SK-N-SH (cell line): Measurements from ENCODE around the gene FNDC3B. TPM values are rescaled to one million over a fixed set of nuclear protein-coding genes. Genes with fewer than 3 reads are reported as not detected.

Experiments
- CTCF ChIA-PET: fragments of 300-600, 350-600 bp; formaldehyde crosslinking; extraction: SDS; loops from one replicate; lab custom pipeline; 2021; lab: Yijun Ruan, JAX
- POLR2A ChIA-PET: fragments of 350-600 bp; sonication (Branson Sonifier 250); formaldehyde crosslinking; extraction: SDS; loops from one replicate; lab custom pipeline; 2020; ENCODE audit warnings: antibody characterized with exemption, inconsistent platforms; lab: Yijun Ruan, JAX
- DNase-seq: peaks from one replicate; pipeline ENCODE4 v3.0.0; 2012
- H2AFZ ChIP-seq: fragments of 200-600 bp; sonication (generic); 2 replicates; pipeline ENCODE4 v1.8.1; 2016; ENCODE audit warnings: antibody characterized with exemption, mild to moderate bottlenecking, low read depth
- H3F3A ChIP-seq: fragments of 200-600 bp; sonication (generic); replicated peaks from 2 replicates; pipeline ENCODE3; 2016; ENCODE audit warnings: antibody characterized with exemption, mild to moderate bottlenecking; ENCODE audit not compliant: insufficient read depth
- H3K27ac ChIP-seq, 2 experiments: fragments of 200-500 bp in 1 of 2; fragments of 200-600 bp in 1 of 2; sonication (Bioruptor generic) in 1 of 2; sonication (generic), shearing (Covaris generic) in 1 of 2; 2 replicates each; pipeline versions ENCODE4 v1.5.1 to v1.6.1; 2014 to 2016; ENCODE audit warnings: low read depth in 2 of 2, inconsistent platforms in 1 of 2, low read length in 1 of 2, mild to moderate bottlenecking in 1 of 2, mixed read lengths in 1 of 2
- H3K27me3 ChIP-seq: fragments of 200-600 bp; sonication (generic), shearing (Covaris generic); 2 replicates; pipeline ENCODE4 v1.6.1; 2016; ENCODE audit warnings: mixed run types; ENCODE audit not compliant: insufficient read depth
- H3K36me3 ChIP-seq, 2 experiments: fragments of 200-500 bp in 1 of 2; fragments of 200-600 bp in 1 of 2; sonication (Bioruptor generic) in 1 of 2; sonication (generic) in 1 of 2; replicated peaks in 1 of 2; 2 replicates each; pipeline versions ENCODE3 to v1.5.1; 2014 to 2016; ENCODE audit warnings: low read length in 1 of 2, mild to moderate bottlenecking in 1 of 2; ENCODE audit not compliant: insufficient read depth in 2 of 2, control insufficient read depth in 1 of 2
- H3K4me1 ChIP-seq, 2 experiments: fragments of 200-500 bp in 1 of 2; fragments of 200-600 bp in 1 of 2; sonication (Bioruptor generic) in 1 of 2; sonication (generic), shearing (Covaris generic) in 1 of 2; 2 replicates each; pipeline versions ENCODE4 v1.5.1 to v1.6.1; 2014 to 2016; ENCODE audit warnings: low read depth in 1 of 2, low read length in 1 of 2, mixed run types in 1 of 2; ENCODE audit not compliant: insufficient read depth in 2 of 2, control insufficient read depth in 1 of 2
- H3K4me2 ChIP-seq: fragments of 200-600 bp; sonication (generic), shearing (Covaris generic); 2 replicates; pipeline ENCODE4 v1.6.1; 2017; ENCODE audit warnings: mixed run types
- H3K4me3 ChIP-seq, 2 experiments: fragments of 200-500 bp in 1 of 2; fragments of 200-600 bp in 1 of 2; sonication (Bioruptor generic) in 1 of 2; sonication (generic), shearing (Covaris generic) in 1 of 2; 2 replicates each; pipeline versions ENCODE4 v1.5.1 to v1.8.1; 2014 to 2016; ENCODE audit warnings: low read depth in 2 of 2, inconsistent platforms in 1 of 2, low read length in 1 of 2, mild to moderate bottlenecking in 1 of 2, mixed read lengths in 1 of 2, moderate library complexity in 1 of 2
- H3K79me2 ChIP-seq: fragments of 200-600 bp; sonication (generic); 2 replicates; pipeline ENCODE4 v1.8.1; 2017; ENCODE audit warnings: mild to moderate bottlenecking; ENCODE audit not compliant: insufficient read depth
- H3K9ac ChIP-seq: fragments of 200-600 bp; sonication (generic); 2 replicates; pipeline ENCODE4 v1.6.1; 2017; ENCODE audit warnings: mixed run types
- H3K9me2 ChIP-seq: fragments of 200-600 bp; sonication (generic); 2 replicates; pipeline ENCODE4 v1.6.1; 2017; ENCODE audit warnings: mixed run types
- H3K9me3 ChIP-seq: fragments of 200-600 bp; sonication (generic); 2 replicates; pipeline ENCODE4 v1.6.1; 2017; ENCODE audit warnings: mixed run types, mild to moderate bottlenecking, moderate library complexity
- H4K20me1 ChIP-seq: fragments of 200-600 bp; sonication (generic); 2 replicates; pipeline ENCODE4 v1.6.1; 2017; ENCODE audit warnings: mild to moderate bottlenecking, mixed run types; ENCODE audit not compliant: insufficient read depth
- EP300 ChIP-seq, 2 experiments: IDR thresholded peaks; 2 replicates each; pipeline versions ENCODE4 v1.4.0 to v1.6.1; 2012; ENCODE audit warnings: borderline replicate concordance in 1 of 2, low read depth in 1 of 2, low read length in 1 of 2
- FOSL2 ChIP-seq: IDR thresholded peaks from 2 replicates; pipeline ENCODE4 v1.4.0; 2012; ENCODE audit warnings: low read depth, mild to moderate bottlenecking, moderate library complexity, borderline replicate concordance
- GABPA ChIP-seq: IDR thresholded peaks from 2 replicates; pipeline ENCODE4 v1.4.0; 2012; ENCODE audit warnings: low read depth, mild to moderate bottlenecking
- JUND ChIP-seq: IDR thresholded peaks from 2 replicates; pipeline ENCODE4 v1.4.0; 2012
- MAX ChIP-seq: IDR thresholded peaks from 2 replicates; pipeline ENCODE4 v1.4.0; 2012; ENCODE audit warnings: low read depth
- MEF2A ChIP-seq: IDR thresholded peaks from 2 replicates; pipeline ENCODE4 v1.4.0; 2012; ENCODE audit warnings: low read depth, borderline replicate concordance
- NFIC ChIP-seq: IDR thresholded peaks from 2 replicates; pipeline ENCODE4 v1.4.0; 2012; ENCODE audit warnings: borderline replicate concordance
- PBX3 ChIP-seq: IDR thresholded peaks from 2 replicates; pipeline ENCODE4; 2012
- RCOR1 ChIP-seq: fragments of 150-350 bp; IDR thresholded peaks from 2 replicates; pipeline ENCODE4 v1.6.1; 2017; ENCODE audit warnings: antibody characterized with exemption, low read length
- SIN3A ChIP-seq: IDR thresholded peaks from 2 replicates; pipeline ENCODE4 v1.6.1; 2012; ENCODE audit warnings: low read depth, mild to moderate bottlenecking, low read length, moderate library complexity, borderline replicate concordance
- SMC3 ChIP-seq: IDR thresholded peaks from 2 replicates; pipeline ENCODE4 v1.6.1; 2012; ENCODE audit warnings: low read depth, low read length, improper control_type of control experiment
- TCF12 ChIP-seq: IDR thresholded peaks from 2 replicates; pipeline ENCODE4 v1.4.0; 2012
- TEAD4 ChIP-seq: IDR thresholded peaks from 2 replicates; pipeline ENCODE4 v1.4.0; 2012; ENCODE audit warnings: mild to moderate bottlenecking, borderline replicate concordance; ENCODE audit not compliant: insufficient read depth
- USF2 ChIP-seq: fragments of 150-350 bp; IDR thresholded peaks from 2 replicates; pipeline ENCODE4 v1.6.1; 2017; ENCODE audit warnings: antibody characterized with exemption, low read length, low read depth, borderline replicate concordance
- ZBTB33 ChIP-seq: IDR thresholded peaks from 2 replicates; pipeline ENCODE4 v1.4.0; 2012; ENCODE audit warnings: low read depth, borderline replicate concordance
- WGBS: methylation state at CpG from one replicate; pipeline ENCODE4 v1.1.6; 2017; ENCODE audit warnings: low lambda C conversion rate; 5-methylcytosine and 5-hydroxymethylcytosine counted together
- polyA plus RNA-seq, 3 experiments: library from polyadenylated mRNA; depleted of rRNA; stranded (reverse); fragments of >200 nt; gene quantifications; 2 replicates each; pipeline ENCODE4 v1.2.3, GENCODE V29; 2012

FNDC3B gene
- polyA plus RNA-seq, 1 of the 3 experiments (the other 2 are of a cell fraction), result 10.4 TPM

- Histone ChIP-seq H3K27ac (peak overlapping the region in 1 of 2 experiments; percentile 96; a peak in 2 of 4 replicates), H3K27me3 (no peaks in the 10 kb centered on the region), H3K4me2 (no peak overlapping the region), H3K9ac (peak overlapping the region; percentile 0; the same call in 1 of the 2 replicates), H4K20me1 (no peaks in the 10 kb centered on the region), H3K79me2 (peaks cover 87% of the 10 kb centered on the region), H2AFZ (no peak overlapping the region), H3K4me3 (no peak overlapping the region), H3K4me1 (peaks cover 37 to 71% of the 10 kb centered on the region in 2 experiments), H3F3A (peaks cover 51% of the 10 kb centered on the region), H3K9me3 (no peaks in the 10 kb centered on the region), H3K9me2 (no peaks in the 10 kb centered on the region), H3K36me3 (peaks cover 0 to 20% of the 10 kb centered on the region in 2 experiments)
- POLR2A ChIA-PET, result no interaction called here
- no peak for DNase-seq
- CTCF ChIA-PET, result no interaction called here
- TF ChIP-seq FOSL2, result no peak
- no peak for TF ChIP-seq JUND
- no peak for TF ChIP-seq MEF2A
- no peak for TF ChIP-seq TEAD4
- TF ChIP-seq SIN3A, result no peak
- TF ChIP-seq EP300 (IDR thresholded peaks at IDR 0.05; ENCODE audit: borderline replicate concordance in 1 of 2, low read depth in 1 of 2, low read length in 1 of 2), result no peak
- no peak for TF ChIP-seq MAX
- no peak for TF ChIP-seq RCOR1
- no peak for TF ChIP-seq USF2
- TF ChIP-seq GABPA, result no peak
- TF ChIP-seq ZBTB33, result no peak
- 95% methylated on average over 1 of the region's 1 CpG for WGBS
These were observed 97.0 kb downstream of the FNDC3B start for GRCh38 chr3:172136330-172136729.

GRCh38 chr3:172137287-172138192, 98.2 kb downstream of the FNDC3B start:
- H3K4me3 ChIP-seq, result no peak overlapping the region
- 32% methylated on average over 2 of the region's 2 CpGs for WGBS
- H3F3A ChIP-seq, result peaks cover 59% of the 10 kb centered on the region
- H3K79me2 ChIP-seq, result peaks cover 87% of the 10 kb centered on the region
- no peaks in the 10 kb centered on the region for H4K20me1 ChIP-seq
- peak; percentile 18; the same call in 1 of the 2 replicates for TF ChIP-seq JUND
- no peak for TF ChIP-seq SIN3A
- TF ChIP-seq TCF12, result peak; percentile 61
- peak; percentile 86 for TF ChIP-seq NFIC
- peak in 1 of 2 experiments; percentile 34; a peak in 1 of 4 replicates for TF ChIP-seq EP300 (IDR thresholded peaks at IDR 0.05; ENCODE audit: borderline replicate concordance in 1 of 2, low read depth in 1 of 2, low read length in 1 of 2)
- no peak for TF ChIP-seq SMC3
- 0 out of 2 replicates have a peak, but pooled peaks have one; percentile 42 for TF ChIP-seq TEAD4
- peak; percentile 57 for TF ChIP-seq PBX3
- H3K4me2 ChIP-seq, result peak overlapping the region; percentile 51
- no peaks in the 10 kb centered on the region for H3K9me3 ChIP-seq
- POLR2A ChIA-PET, result no interaction called here
- H3K4me1 ChIP-seq, result peaks cover 34 to 72% of the 10 kb centered on the region in 2 experiments
- H3K9me2 ChIP-seq, result no peaks in the 10 kb centered on the region
- H2AFZ ChIP-seq, result no peak overlapping the region
- H3K27me3 ChIP-seq, result no peaks in the 10 kb centered on the region
- CTCF ChIA-PET, result interaction anchor here (0.7 to 1.5 kb wide), 2 partner anchors 26 to 97 kb away, joined by 3 to 5 read pairs; no protein-coding TSS in a partner anchor
- H3K27ac ChIP-seq, result peak overlapping the region; percentile 88 to 96
- H3K9ac ChIP-seq, result peak overlapping the region; percentile 49; the same call in 1 of the 2 replicates
- no peak for DNase-seq
- peaks cover 0 to 14% of the 10 kb centered on the region in 2 experiments for H3K36me3 ChIP-seq
